ENCODE results near the gene CEBPZ. TPM values are rescaled to one million over a fixed set of nuclear protein-coding genes. Genes with fewer than 3 reads are reported as not detected.

CEBPZ gene
- total and polyA plus RNA-seq, 10 of the 15 experiments (the other 5 are each of a cell fraction or from before 2014, with no cell fraction given): 29.4 to 89.2 (median 49.5) TPM

DNA sequence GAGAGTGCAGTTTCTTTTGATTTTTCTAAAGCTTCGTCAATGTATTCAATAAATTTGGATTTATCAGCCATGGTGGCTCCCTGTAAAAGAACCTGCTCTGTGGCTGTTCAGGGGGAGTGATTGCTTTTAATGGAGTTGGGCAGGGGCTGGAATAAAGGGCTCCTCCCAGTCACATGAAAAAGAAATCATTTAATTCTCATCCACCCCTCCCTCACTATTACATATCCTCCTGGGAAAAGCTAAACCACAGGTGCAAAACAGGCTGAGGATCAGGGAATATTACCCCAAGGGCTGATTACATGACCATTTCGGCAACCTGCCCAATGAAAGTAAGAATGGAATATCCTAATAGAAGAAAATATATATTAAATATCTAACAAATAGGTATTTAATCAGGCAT, 42.8 kb downstream of the CEBPZ start, which contains the start of gene SULT6B1 (continued):
- TF ChIP-seq, protein P1, sequence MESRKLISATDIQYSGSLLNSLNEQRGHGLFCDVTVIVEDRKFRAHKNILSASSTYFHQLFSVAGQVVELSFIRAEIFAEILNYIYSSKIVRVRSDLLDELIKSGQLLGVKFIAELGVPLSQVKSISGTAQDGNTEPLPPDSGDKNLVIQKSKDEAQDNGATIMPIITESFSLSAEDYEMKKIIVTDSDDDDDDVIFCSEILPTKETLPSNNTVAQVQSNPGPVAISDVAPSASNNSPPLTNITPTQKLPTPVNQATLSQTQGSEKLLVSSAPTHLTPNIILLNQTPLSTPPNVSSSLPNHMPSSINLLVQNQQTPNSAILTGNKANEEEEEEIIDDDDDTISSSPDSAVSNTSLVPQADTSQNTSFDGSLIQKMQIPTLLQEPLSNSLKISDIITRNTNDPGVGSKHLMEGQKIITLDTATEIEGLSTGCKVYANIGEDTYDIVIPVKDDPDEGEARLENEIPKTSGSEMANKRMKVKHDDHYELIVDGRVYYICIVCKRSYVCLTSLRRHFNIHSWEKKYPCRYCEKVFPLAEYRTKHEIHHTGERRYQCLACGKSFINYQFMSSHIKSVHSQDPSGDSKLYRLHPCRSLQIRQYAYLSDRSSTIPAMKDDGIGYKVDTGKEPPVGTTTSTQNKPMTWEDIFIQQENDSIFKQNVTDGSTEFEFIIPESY (IDR thresholded peaks at IDR 0.05): no peak
- TF ChIP-seq TCF7 (IDR thresholded peaks at IDR 0.05; ENCODE audit: borderline replicate concordance) (no peak), USF1 (IDR thresholded peaks at IDR 0.05; ENCODE audit: borderline replicate concordance, extremely low read length, insufficient read depth, low read depth, low read length) (no peak), TAF1 (IDR thresholded peaks at IDR 0.05; ENCODE audit: borderline replicate concordance, low read depth, low read length) (no peak), POLR2AphosphoS5 (IDR thresholded peaks at IDR 0.05; ENCODE audit: low read length) (no peak)

DNA sequence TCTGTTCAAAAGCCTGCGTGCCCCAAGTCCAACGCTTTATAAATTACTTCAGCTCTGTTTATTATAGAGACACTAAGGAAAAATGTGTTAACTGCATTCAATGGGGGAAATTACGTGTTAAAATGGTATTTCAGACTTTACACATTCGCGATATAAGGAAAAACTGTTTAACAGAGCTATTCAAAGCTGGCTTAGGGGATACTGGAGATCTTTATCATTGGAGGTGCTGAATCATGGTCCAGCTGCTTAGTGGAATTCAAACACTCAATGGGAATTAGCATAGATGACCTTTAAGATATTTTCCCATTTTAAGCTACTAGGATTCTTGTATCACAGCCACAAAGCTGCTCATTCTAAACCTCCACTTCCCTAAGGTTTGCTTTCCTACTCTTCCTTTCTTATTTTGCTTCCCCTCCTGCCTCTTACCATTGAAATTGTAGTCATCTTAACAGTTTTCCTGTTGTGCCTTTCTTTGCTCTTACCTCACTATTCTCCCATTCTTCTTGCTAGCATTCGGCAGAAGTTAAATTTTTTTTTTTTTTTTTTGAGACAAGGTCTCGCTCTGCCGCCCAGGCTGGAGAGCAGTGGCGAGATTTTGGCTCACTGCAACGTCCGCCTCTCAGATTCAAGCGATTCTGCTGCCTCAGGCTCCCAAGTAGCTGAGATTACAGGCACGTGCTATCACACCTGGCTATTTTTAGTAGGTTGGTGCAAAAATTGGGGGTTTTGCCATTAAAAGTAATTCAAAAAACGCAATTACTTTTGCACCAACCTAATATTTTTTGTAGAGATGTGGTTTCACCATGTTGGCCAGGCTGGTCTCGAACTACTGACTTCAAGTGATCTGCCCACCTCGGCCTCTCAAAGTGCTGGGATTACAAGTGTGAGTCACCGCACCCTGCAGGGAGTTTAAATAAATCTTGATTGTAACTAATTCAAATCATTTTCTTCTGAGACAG, 49.4 kb downstream of the CEBPZ start:
- ATAC-seq (no peak), FAIRE-seq (no peak), DNase-seq (ENCODE audit: low read depth, low spot score) (no peak)
- no peaks in the 10 kb centered on the region for H3K27me3 ChIP-seq (replicated peaks in 1 of 2; ENCODE audit: control insufficient read depth in 2 of 2, insufficient read depth in 2 of 2, low read length in 1 of 2)
- TF ChIP-seq CBFB (IDR thresholded peaks at IDR 0.05; ENCODE audit: low read depth): no peak
- no peak for TF ChIP-seq MYC (IDR thresholded peaks at IDR 0.05; ENCODE audit: insufficient read depth, insufficient read length, insufficient replicate concordance, low read length, severe bottlenecking)
- TF ChIP-seq, protein P2, sequence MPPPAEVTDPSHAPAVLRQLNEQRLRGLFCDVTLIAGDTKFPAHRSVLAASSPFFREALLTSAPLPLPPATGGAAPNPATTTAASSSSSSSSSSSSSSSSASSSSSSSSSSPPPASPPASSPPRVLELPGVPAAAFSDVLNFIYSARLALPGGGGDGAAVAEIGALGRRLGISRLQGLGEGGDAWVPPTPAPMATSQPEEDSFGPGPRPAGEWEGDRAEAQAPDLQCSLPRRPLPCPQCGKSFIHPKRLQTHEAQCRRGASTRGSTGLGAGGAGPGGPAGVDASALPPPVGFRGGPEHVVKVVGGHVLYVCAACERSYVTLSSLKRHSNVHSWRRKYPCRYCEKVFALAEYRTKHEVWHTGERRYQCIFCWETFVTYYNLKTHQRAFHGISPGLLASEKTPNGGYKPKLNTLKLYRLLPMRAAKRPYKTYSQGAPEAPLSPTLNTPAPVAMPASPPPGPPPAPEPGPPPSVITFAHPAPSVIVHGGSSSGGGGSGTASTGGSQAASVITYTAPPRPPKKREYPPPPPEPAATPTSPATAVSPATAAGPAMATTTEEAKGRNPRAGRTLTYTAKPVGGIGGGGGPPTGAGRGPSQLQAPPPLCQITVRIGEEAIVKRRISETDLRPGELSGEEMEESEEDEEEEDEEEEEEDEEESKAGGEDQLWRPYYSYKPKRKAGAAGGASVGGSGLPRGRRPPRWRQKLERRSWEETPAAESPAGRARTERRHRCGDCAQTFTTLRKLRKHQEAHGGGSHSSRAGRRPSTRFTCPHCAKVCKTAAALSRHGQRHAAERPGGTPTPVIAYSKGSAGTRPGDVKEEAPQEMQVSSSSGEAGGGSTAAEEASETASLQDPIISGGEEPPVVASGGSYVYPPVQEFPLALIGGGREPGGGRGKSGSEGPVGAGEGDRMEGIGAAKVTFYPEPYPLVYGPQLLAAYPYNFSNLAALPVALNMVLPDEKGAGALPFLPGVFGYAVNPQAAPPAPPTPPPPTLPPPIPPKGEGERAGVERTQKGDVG (CRISPR knock-in tag; IDR thresholded peaks at IDR 0.05): no peak
- TF ChIP-seq ZNF274 (IDR thresholded peaks at IDR 0.05; ENCODE audit: insufficient read depth, insufficient read length): no peak
- WGBS (ENCODE audit: insufficient coverage, insufficient replicate concordance, low lambda C conversion rate, missing lambda C conversion rate): 57% methylated on average over 17 of the region's 17 CpGs
- H3K4me2 ChIP-seq (ENCODE audit: control insufficient read depth, insufficient read depth): no peak overlapping the region
- no peaks in the 10 kb centered on the region for H3K36me3 ChIP-seq (ENCODE audit: control insufficient read depth in 2 of 2, insufficient read depth in 2 of 2, low read length in 1 of 2)
- H4K20me1 ChIP-seq (ENCODE audit: control insufficient read depth, insufficient read depth): no peaks in the 10 kb centered on the region
- no peaks in the 10 kb centered on the region for H3K79me2 ChIP-seq (ENCODE audit: control insufficient read depth, insufficient read depth, low read length)
- no peaks in the 10 kb centered on the region for H3K9me3 ChIP-seq (replicated peaks; ENCODE audit: control insufficient read depth, insufficient read depth, low read length)
- ChIA-PET CTCF (no interaction called here), POLR2A (interaction anchor here (0.6 kb wide), 1 partner anchor 292 kb away, joined by 3 read pairs; no protein-coding TSS in a partner anchor), SMC1A (ENCODE audit: uncharacterized antibody, unreplicated experiment) (interaction anchor here (1.0 to 1.5 kb wide), 2 partner anchors 15 to 188 kb away, joined by 3 to 4 read pairs; no protein-coding TSS in a partner anchor), RAD21 (ENCODE audit: unreplicated experiment) (no interaction called here)
- no peaks in the 10 kb centered on the region; the same call in 1 of the 2 replicates for H3K4me1 ChIP-seq (ENCODE audit: control insufficient read depth, insufficient read depth, low read length)
- in situ Hi-C loops (cut with MboI): no loop called here
- no peak overlapping the region for H2AFZ ChIP-seq (ENCODE audit: control insufficient read depth, low read depth, low read length)
- no TSS peak for BruUV-seq (replicated peaks)
- intact Hi-C loops (cut with micrococcal nuclease; ENCODE audit: unreplicated experiment): no loop called here
- H3K9ac ChIP-seq (ENCODE audit: control insufficient read depth, insufficient read depth, low read length): no peak overlapping the region
- no peak overlapping the region for H3K27ac ChIP-seq (ENCODE audit: control insufficient read depth, insufficient read depth)
- no peak overlapping the region for H3K4me3 ChIP-seq
